Measurements from ENCODE around the gene ZNF469.

Gene ZNF469

DNA sequence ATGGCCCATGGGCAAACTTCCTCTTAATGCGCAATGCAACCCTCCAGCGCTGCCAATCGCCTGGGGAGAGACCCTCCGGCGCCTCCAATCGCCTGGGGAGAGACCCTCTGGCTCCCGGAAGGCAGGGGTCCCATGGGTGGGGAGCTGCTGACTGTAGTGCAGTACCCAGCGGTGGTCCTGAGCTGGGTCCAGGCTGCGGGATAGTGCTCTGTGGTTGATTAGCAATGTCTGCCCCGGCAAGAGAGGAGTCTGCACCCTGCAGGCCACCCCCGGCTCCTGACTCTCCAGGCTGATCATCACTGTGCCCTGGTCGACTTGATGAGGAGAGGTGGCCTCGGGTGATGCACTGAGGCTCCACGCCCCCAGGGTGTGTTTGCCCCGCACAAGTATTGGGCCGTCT, 44.6 kb upstream of the ZNF469 start:
- TF ChIP-seq, protein P1, sequence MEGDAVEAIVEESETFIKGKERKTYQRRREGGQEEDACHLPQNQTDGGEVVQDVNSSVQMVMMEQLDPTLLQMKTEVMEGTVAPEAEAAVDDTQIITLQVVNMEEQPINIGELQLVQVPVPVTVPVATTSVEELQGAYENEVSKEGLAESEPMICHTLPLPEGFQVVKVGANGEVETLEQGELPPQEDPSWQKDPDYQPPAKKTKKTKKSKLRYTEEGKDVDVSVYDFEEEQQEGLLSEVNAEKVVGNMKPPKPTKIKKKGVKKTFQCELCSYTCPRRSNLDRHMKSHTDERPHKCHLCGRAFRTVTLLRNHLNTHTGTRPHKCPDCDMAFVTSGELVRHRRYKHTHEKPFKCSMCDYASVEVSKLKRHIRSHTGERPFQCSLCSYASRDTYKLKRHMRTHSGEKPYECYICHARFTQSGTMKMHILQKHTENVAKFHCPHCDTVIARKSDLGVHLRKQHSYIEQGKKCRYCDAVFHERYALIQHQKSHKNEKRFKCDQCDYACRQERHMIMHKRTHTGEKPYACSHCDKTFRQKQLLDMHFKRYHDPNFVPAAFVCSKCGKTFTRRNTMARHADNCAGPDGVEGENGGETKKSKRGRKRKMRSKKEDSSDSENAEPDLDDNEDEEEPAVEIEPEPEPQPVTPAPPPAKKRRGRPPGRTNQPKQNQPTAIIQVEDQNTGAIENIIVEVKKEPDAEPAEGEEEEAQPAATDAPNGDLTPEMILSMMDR (conservative IDR thresholded peaks at IDR 0.05), result no peak
- TF ChIP-seq ZFX (IDR thresholded peaks at IDR 0.05), result no peak
- H3K27ac ChIP-seq, result no peak overlapping the region

DNA sequence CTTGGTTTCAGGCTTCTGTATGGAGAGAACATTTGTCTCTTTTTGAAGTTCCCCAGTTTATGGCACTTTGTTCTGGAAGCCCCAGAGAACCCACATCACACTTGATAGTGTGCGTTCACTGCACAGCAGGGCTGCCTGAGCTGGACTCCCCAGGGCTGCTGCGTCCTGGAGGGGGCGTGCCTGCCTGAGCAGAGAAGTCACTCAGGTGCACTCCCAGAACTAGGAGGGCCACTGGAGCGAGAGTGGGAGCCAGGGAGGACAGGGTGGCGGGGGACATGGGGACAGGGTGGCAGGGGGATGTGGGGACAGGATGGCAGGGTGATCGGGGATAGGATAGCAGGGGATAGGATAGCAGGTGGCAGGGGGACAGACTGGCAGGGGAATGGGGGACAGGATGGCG, 43.9 kb upstream of the ZNF469 start:
- TF ChIP-seq, protein P1 (conservative IDR thresholded peaks at IDR 0.05), result no peak
- TF ChIP-seq ZFX (IDR thresholded peaks at IDR 0.05), result no peak
- no peak overlapping the region for H3K27ac ChIP-seq

DNA sequence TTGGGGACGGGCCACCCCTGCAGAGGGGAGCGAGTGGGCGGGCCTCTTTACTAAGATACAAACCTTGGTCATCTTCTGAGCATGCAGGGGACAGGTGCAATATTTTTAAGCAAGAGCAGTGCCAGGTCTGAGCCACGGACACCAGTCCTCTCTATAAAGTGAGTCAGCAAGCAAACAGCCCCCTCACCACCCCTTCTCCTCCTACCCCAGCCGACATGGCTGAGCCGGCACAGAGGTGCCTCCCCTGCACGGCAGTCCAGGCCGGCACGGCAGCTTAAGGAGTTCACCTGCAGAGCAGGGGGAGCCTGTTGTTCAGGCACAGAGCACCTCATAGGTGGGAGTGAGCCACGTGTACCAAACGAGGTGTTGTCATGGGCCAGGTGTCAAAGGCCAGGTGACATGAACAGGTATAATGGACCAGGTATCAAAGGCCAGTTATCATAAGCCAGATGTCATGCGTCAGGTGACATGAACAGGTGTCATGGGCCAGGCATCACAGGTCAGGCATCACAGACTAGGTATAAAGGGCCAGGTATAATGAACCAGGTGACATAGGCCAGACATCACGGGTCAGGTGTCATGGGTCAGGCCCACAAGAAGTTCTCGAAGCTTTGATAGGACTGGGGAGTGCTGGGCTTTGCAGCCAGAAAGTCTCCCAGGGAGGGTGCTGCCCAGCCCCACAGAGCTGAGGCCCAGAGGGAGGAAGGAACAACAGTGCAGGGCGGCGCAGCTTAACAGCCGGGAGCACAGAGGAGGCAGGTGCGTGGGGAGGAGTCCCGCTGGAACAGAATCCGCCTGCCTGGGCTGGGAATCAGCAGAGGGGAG, 42.6 kb upstream of the ZNF469 start:
- no peak for TF ChIP-seq ZFX (IDR thresholded peaks at IDR 0.05)
- TF ChIP-seq, protein P1 (conservative IDR thresholded peaks at IDR 0.05), result no peak
- H3K27ac ChIP-seq, result no peak overlapping the region

DNA sequence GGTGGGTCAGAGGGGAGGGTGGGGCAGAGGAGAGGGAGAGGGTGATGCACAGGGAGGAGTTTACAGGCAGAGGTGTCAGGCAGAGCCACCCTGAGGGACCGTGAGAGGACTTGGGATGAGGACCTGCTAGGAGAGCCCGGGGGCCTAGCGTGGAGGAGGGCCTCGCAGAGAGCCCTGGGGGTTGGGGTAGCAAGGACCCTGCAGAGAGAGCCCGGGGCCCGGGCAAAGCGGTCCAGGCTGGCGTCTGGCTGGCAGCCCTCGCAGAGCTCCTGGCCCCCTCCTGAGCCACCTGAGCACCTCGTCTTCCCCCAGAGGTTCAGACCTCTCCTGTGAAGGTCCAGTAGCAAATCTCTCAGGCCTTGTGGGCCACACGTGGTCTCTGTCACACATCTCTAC, 42.0 kb upstream of the ZNF469 start:
- no peak for TF ChIP-seq ZFX (IDR thresholded peaks at IDR 0.05)
- TF ChIP-seq, protein P1 (conservative IDR thresholded peaks at IDR 0.05), result no peak
- H3K27ac ChIP-seq, result no peak overlapping the region

DNA sequence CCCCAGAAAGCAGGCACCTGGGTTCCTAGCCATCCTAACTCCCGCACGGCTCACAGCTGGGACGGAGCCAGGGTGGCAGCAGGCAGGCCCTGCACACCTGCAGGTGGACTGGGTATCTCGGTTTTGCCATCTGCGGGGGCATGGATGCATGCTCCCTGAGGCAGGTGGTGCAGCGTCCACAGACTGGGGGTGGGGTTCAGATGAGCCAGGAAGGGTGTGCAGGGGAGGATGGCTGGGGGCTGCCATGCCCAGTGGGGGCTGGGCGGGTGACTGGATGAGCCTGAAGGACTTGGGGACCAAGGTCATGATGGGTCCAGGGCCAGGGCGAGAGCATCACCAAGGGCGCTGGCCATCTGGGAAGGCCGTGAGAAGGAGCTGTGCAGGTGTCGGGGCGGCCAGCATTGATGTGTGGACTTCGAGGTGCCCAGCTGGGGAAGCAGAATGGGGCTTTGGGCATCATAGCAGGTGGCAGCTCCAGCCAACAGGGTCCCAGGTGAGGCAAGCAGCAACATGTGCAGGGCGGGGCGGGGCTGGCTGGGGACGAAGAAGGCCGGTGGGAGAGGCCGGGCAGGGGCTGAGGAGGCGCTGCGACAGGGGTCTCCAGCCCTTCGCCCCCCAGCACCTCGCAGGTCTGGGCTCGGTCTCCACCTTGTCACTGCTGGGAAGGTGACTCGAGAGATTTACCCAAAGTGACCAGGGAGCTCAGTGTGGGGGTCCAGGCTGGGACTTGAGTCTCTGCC, 41.0 kb upstream of the ZNF469 start:
- H3K27ac ChIP-seq, result no peak overlapping the region
- TF ChIP-seq, protein P1 (conservative IDR thresholded peaks at IDR 0.05), result no peak
- TF ChIP-seq ZFX (IDR thresholded peaks at IDR 0.05), result no peak

DNA sequence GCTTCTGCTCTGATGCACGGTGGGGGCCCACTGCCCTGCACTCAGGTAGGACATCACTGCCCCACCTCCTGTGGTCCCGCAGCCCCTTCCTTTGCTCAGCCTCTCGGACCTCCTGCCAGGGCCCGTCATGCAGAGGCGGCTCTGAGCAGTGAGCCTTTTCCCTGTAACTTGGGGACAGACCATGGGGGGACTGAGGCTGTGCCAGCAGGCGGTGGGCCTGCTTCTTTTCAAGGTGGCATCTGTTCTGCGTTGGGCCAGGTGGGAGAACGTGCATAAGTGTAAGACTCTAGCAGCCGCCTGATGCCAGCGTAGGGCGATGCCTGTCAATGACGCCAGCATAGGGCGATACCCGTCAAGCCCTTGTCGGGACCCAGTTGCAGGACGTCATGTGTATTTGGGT, 40.3 kb upstream of the ZNF469 start:
- H3K27ac ChIP-seq, result no peak overlapping the region
- TF ChIP-seq, protein P1 (conservative IDR thresholded peaks at IDR 0.05), result no peak
- no peak for TF ChIP-seq ZFX (IDR thresholded peaks at IDR 0.05)

DNA sequence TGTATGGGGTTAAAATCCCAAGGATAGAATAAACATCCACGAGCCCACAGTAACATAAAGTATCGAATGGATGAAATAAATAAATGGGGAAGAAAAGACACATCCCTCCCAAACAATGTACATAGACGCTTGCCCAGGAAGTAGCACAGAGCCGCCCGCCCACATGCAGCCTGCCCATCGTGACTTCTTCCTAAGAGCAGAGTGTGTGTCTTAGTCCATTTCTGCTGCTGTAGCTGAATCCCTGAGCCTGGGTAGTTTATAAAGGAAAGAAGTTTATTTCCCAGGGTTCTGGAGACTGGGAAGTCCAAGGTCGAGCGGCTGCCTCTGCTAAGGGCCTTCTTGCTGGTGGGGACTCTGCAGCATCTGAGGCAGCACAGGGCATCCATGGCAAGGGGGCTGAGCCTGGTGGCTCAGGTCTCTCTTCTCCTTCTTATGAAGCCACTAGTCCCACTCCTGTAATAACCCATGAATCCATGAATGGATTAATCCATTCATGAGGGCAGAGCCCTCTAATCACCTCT, 39.4 kb upstream of the ZNF469 start:
- no peak overlapping the region for H3K27ac ChIP-seq
- TF ChIP-seq ZFX (IDR thresholded peaks at IDR 0.05), result no peak
- TF ChIP-seq, protein P1 (conservative IDR thresholded peaks at IDR 0.05), result no peak

Data from C4-2B (cell line).